Epithelial cell of prostate (primary cell): Measurements from ENCODE around the gene ACSF2.
A peak's percentile ranks its signal among the peaks of the same experiment; 100 is the strongest.

Experiments
- DNase-seq: peaks from one replicate; pipeline ENCODE4 v3.0.0-alpha.2; 2011; ENCODE audit warnings: low read depth, low spot score
- H3K27ac ChIP-seq: fragments of 450-650 bp; 2 replicates; pipeline ENCODE4 v1.5.1; 2017; ENCODE audit warnings: mild to moderate bottlenecking

Gene ACSF2

GRCh38 chr17:50517504-50518383, 91.7 kb downstream of the ACSF2 start:
- no peak for DNase-seq
- peak overlapping the region; percentile 85 for H3K27ac ChIP-seq

GRCh38 chr17:50518384-50519023, 92.5 kb downstream of the ACSF2 start:
- DNase-seq: no peak
- H3K27ac ChIP-seq: peak overlapping the region; percentile 85

GRCh38 chr17:50519141-50519834, 93.3 kb downstream of the ACSF2 start:
- no peak for DNase-seq

DNA sequence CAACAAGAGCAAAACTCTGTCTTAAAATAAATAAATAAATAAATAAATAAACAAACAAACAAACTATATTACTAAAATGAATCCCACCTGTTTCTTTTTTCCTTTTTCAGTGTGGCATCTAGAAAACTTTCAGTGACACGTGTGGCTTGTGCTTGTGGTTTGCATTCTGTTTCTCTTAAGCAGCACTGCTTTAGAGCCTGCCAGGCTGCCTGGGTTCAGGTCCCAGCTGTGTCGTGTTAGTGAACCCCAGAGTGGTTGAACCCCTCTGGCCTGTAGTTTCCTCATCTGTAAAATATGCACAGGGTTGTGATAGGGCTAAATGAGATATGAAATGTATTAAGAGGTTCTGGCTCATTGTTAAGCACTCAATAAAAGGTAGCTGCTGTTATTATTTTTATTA, 94.5 kb downstream of the ACSF2 start:
- H3K27ac ChIP-seq: peak overlapping the region; percentile 85
- no peak for DNase-seq

More at GRCh38 chr17:50519141-50519834, 93.3 kb downstream of the ACSF2 start:
- H3K27ac ChIP-seq: peak overlapping the region; percentile 85

- no peak for DNase-seq
- H3K27ac ChIP-seq: no peak overlapping the region
These were observed 95.5 kb downstream of the ACSF2 start for GRCh38 chr17:50521514-50521913.

DNA sequence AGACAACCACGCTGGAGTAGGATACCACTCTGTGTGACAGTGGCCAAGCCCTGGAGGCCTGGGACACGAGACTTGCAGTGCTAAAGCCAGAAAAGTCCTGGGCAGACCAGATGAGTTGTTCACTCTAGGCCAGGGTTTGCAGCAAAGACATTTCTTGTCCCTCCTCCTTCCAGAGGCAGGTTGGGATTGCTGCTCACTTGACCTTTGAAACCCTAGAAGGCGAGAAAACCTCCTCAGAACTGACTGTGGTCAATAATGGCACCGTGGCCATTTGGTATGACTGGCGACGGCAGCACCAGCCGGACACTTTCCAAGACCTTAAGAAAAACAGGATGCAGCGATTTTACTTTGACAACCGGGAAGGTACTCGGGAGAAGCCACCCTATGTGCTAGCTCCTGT, 96.7 kb downstream of the ACSF2 start:
- H3K27ac ChIP-seq: peak overlapping the region; percentile 23
- no peak for DNase-seq

DNA sequence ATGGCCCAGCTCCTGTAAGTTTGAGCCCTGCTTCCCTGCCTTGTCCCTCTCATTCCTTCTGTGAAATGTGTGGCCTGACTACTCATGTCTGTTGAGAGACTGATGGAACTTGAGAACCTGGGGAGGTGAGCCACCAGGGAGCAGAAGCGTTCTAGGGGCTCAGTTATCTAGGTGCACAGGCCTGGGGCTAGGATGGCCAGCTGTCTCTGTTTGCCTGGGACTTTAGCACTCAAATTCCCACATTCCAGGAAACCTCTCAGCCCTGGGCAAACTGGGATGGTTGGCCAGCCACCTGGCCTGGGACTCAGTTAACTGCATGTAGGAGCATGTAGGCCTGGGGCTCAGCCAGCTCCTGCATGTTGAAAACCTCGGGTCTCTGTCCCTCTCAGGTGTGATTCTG, 97.2 kb downstream of the ACSF2 start:
- H3K27ac ChIP-seq: peak overlapping the region; percentile 23
- no peak for DNase-seq
